ENCODE results near the gene ZNF296.

- TF ChIP-seq POLR2A (IDR thresholded peaks at IDR 0.05) (no peak), CTCF (IDR thresholded peaks at IDR 0.05) (no peak)
These were observed 41.4 kb upstream of the ZNF296 start for GRCh38 chr19:45117671-45118070.

All from breast epithelium (tissue), 3 donors.